GM19023 (cell line): ENCODE data around the gene CSMD2.
A peak's percentile ranks its signal among the peaks of the same experiment; 100 is the strongest.
"Not testable (repeated sequence)": the region's sequence is repeated elsewhere in the genome, so short reads cannot be mapped to it uniquely, and the experiment has no call there.

Experiments
- ATAC-seq: cut with Tn5 transposase; IDR thresholded peaks from one replicate; pipeline ENCODE4 v1.9.1; 2021; ENCODE audit warnings: mild to moderate bottlenecking, moderate library complexity; ENCODE audit not compliant: unreplicated experiment

CSMD2 gene

GRCh38 chr1:34164771-34165391 lies at the start of gene CSMD2:
CSMD2 (minus strand) TSS chr1:34165230; CDS start chr1:34165097, 133 bp downstream.
- ATAC-seq, result no peak

DNA sequence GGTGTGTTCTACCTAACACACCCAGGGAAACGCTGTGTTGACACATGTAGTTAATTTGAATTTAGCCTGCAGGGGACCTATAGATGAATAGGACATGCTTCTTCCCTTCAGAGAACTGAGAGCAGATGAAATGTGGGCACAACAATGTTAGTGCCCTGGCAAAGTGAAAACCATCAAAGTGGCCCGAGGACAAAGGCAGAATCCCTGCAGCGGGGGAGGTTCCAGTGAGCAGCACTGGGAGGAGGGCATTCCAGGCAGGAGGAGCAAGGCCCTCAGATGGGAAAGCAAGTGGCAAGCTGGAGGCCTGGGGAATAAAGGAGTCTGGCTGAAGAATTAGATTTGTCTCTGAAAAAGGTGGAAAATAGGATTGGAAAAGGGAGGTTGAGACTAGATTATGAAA lies 48.9 kb upstream of the CSMD2 start:
- no peak for ATAC-seq

GRCh38 chr1:34212673-34213072 lies 47.6 kb upstream of the CSMD2 start:
- ATAC-seq, result no peak

- ATAC-seq, result no peak
Observed at GRCh38 chr1:34199927-34200326, 34.9 kb upstream of the CSMD2 start.

- ATAC-seq, result no peak
Observed at GRCh38 chr1:34192621-34193020, 27.6 kb upstream of the CSMD2 start.

DNA sequence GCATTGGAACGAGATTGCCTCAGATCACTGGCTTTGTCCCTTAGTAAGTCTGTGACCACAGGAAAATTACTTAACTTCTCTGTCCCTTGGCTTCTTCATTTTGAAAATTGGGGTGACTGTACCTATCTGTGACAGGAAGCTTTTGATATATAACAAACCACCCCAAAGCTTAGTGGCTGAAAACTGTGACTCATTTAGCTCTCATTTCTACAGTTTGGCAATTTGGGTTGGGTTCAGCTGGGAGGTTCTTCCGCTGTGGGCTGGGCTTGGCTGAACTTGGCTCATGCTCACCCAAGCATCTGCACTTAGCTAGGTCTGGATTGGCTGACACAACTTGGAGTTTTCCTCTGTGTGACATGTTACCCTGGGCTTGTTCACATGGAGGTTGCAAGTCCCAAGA lies 25.7 kb upstream of the CSMD2 start:
- ATAC-seq, result no peak

DNA sequence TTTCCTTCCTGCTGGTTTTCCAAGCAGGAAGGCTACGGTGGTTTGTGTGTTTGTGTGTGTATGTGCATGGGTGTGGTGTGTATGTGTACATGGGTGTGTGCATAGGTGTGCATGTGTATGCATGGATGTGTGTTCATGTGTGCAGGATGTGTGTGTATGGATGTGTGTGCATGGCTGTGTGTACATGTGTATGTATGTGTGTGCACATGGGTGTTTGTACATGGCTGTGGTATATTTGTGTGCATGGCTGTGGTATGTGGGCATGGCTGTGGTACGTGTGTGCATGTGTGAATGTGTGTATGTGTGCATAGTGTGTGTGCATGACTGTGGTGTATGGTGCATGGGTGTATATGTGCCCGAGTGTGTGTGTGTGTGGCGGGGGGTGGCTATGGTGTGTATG lies 24.0 kb upstream of the CSMD2 start:
- no peak for ATAC-seq

GRCh38 chr1:34188418-34188817 lies 23.4 kb upstream of the CSMD2 start:
- no peak for ATAC-seq

GRCh38 chr1:34186741-34187494 lies 21.9 kb upstream of the CSMD2 start:
- no peak for ATAC-seq

DNA sequence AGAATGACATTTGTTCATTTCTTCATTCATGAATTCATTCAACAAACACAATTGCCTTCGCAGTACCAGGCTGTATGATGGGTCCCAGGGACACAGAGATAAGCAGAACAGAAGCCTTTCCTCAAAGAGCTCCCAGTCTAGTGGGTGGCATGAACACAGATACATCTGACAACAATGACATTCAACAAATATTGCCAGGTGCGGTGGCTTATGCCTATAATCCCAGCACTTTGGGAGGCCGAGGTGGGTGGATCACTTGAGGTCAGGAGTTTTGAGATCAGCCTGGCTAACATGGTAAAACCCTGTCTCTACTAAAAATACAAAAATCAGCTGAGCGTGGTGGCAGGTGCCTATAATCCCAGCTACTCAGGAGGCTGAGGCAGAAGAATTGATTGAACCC lies 18.4 kb upstream of the CSMD2 start:
- not testable (repeated sequence) for ATAC-seq

- no peak for ATAC-seq
Observed at GRCh38 chr1:34178072-34178471, 13.0 kb upstream of the CSMD2 start.

- no peak for ATAC-seq
Observed at GRCh38 chr1:34176830-34177603, 12.0 kb upstream of the CSMD2 start, which contains the start of gene C1orf94. C1orf94 (plus strand) TSS chr1:34176907; CDS start chr1:34177790, 883 bp downstream.

GRCh38 chr1:34175744-34176143 lies 10.7 kb upstream of the CSMD2 start:
- no peak for ATAC-seq

GRCh38 chr1:34167389-34167788 lies 2.4 kb upstream of the CSMD2 start:
- no peak for ATAC-seq

DNA sequence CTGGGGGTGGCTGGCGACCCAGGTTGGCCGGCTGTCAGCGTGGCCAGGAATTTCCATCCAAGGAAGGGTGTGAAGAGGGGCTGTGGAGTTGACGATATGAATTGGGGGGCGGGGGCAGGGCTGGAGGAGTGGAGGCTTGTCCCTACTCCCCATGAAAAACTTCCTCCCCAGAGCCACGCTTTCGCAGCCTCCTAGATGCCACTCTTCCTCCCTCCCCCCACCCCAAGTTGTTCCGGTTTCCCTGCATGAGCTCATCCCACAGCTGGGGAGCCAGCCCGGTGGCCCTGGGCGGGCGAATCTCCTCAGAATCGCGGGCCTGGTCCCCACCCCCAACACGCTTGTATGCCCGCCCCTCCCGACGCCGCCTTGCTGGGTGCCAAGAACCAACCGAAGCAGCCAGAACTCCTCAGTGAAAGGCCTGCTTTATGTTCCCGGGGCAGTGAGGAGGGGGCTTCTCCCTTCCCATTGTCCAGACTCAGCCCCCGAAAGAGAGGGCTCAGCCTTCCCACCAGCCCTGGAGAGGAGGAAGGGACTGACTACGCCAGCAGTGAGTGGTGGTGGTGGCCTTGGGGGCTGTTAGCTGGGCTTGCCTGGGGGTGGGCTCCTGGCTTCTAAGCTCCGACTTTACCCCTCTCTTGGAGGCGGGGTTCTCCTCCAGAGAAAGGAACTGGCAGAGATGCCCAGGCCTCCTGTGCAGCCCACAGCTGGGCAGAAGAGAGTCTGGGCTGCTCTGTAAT lies 1.8 kb upstream of the CSMD2 start:
- ATAC-seq, result no peak

DNA sequence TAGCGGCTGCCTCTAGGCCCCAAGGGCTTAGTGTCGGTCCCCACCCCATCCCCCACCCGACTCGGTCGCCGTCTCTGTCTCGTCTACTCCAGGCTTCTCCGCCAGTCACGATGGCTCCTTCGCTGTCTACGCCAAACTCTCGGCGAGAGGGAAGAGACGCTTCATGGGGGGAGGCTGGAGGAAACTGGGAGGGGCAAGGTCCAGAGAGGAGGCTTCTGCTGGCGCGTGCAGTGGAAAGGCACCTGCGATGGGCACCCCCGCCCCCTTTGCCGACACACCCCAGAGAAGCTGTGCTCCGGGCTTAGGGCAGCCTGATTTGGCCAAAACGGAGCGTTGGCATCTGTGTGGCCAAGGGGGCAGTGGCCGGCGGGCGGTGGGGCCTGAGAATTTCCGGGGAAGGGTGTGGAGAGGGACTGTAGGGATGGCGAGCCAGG lies 1.2 kb upstream of the CSMD2 start:
- no peak for ATAC-seq

DNA sequence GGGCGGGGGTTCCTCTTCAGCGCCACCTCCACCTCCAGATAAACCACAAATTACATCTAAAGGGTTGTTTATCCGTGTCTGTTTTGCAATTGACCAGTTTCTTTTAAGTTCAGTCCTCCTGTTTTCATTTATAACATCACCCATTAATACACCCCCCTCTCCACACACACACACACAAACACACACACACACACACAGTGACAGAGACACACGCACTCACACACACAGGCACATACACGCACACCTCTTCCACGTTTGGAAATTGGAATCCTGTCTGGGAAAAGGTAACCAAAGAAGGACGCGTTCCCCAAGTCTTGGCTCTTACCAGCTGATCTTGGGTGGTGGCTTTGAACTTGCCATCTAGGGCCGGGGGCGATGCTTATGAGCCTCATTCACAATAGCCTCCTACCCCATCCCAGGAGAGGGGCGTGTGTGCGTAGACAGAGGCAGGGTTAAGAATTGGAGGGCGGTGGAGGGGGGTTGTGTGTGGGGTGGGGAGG lies 442 bp upstream of the CSMD2 start:
- no peak for ATAC-seq

DNA sequence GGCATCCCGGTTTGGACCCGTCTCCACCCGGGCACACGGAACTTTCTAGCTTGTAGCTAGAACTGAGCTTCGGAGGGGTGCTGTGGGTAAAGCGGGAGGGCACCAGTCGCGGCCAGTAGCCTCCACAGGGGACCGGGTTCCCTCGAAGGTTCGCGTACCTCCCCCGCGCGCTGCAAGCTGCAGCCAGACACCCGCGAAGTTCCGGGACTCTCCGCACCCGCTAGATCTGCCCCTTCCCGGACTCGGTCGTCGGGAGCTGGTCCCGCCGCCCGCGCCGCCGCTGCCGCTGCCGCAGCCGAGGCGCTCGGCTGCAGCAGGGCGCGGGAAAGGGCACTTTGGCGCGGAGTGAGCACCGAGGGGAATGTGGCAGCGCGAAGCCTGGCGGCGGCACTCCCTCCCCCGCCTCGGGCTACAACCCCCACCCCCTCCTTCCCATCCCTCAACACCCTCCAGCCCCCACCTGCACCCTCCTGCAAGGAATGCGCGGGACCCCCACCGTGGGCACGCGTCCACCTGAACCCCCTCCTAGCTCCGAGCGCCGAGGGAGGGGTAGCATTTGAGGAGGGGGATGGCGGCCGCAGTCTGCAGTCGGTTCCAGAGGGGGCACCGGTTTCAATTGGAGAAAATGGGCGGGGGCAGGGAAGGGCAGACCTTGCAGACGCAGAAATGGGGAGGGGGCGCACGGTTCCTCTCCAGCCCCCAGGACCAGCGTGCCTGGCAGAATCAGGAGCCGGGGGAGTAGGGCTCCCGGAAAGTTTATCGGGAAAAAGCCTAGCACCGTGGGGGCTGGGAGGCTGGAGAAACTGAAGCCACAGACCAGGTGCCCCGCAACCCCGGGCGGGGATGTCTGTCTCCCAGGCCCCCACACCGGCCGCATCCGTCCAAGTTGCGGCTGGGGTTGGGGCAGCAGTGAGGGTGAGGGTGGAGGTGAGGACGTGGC lies 968 bp downstream of the CSMD2 start:
- ATAC-seq, result peak; percentile 3

DNA sequence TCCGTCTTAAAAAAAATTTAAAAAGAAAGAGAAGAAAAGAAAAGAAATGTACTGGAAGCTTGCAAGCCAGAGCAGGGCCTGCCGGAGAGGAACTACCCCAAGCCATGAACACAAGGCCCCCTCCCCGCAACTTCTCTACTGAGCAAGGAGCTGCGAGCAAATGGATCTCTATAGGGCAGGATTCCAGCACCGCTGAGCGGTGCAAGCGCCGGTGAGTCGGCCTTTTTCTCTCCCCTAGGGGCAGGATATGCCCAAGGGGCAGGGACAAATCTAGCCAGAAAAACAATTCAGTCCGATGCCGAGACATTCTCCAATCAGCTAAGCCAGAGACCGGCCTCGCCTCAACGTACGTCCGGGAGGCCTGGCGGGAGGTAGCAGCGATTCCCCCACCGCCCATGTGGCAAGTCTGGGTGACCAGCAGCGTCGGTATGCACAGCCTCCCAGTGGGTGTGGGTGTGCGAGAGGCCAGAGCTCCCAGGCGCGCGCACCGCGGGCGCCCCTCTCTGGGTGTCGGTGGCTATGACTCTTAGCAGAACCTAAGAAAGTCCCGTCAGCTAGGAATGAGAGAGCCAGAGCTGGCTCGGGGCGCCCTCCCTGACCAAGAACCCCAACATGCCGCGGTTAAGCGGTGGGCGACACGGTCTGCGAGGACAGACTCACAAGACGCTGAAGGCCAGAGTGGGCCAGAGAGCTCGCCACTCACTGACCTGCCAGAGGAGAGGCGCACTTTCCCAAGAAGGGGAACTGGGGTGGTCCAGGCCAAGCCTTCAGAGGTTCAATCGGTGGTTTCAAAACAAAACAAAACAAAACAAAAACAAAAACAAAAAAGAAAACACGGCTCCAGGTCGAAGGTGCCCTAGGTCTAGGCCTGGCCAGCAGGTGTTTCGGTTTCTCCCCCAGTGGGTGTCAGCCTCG lies 1.9 kb downstream of the CSMD2 start:
- peak; percentile 60 for ATAC-seq
